Hepatocyte (in vitro differentiated cells): ENCODE measurements around the gene OR2J2. TPM values are rescaled to one million over a fixed set of nuclear protein-coding genes. Genes with fewer than 3 reads are reported as not detected.
"Not testable (repeated sequence)": the region's sequence is repeated elsewhere in the genome, so short reads cannot be mapped to it uniquely, and the experiment has no call there.

ENCODE experiments used
- DNase-seq: peaks from one replicate; pipeline ENCODE4 v3.0.0-alpha.2; 2016; ENCODE audit warnings: low spot score
- H2AFZ ChIP-seq: fragments of 200-600 bp; sonication (generic); 2 replicates; pipeline ENCODE4 v1.6.0; 2016; ENCODE audit warnings: antibody characterized with exemption, mild to moderate bottlenecking
- H3K27ac ChIP-seq: fragments of 200-600 bp; sonication (generic); 2 replicates; pipeline ENCODE4 v1.5.1; 2016; ENCODE audit warnings: mild to moderate bottlenecking
- H3K27me3 ChIP-seq: fragments of 200-600 bp; sonication (generic); 2 replicates; pipeline ENCODE4 v1.6.1; 2016
- H3K36me3 ChIP-seq: fragments of 200-600 bp; sonication (generic); replicated peaks from 2 replicates; pipeline ENCODE4 v1.5.1; 2016; ENCODE audit warnings: low read depth; ENCODE audit not compliant: insufficient read depth
- H3K4me1 ChIP-seq: fragments of 200-600 bp; sonication (generic); 2 replicates; pipeline ENCODE4 v1.5.1; 2016; ENCODE audit warnings: mild to moderate bottlenecking, moderate library complexity; ENCODE audit not compliant: insufficient read depth
- H3K4me2 ChIP-seq: fragments of 200-600 bp; sonication (generic); 2 replicates; pipeline ENCODE4 v1.6.0; 2016
- H3K4me3 ChIP-seq: fragments of 200-600 bp; sonication (generic); 2 replicates; pipeline ENCODE4 v1.5.1; 2016; ENCODE audit warnings: mild to moderate bottlenecking
- H3K79me2 ChIP-seq: fragments of 200-600 bp; sonication (generic); 2 replicates; pipeline ENCODE4 v1.6.0; 2017; ENCODE audit warnings: mild to moderate bottlenecking
- H3K9me2 ChIP-seq: fragments of 200-600 bp; sonication (generic); replicated peaks from 2 replicates; pipeline ENCODE4 v1.6.0; 2017; ENCODE audit warnings: mild to moderate bottlenecking; ENCODE audit not compliant: insufficient read depth
- H3K9me3 ChIP-seq: fragments of 200-600 bp; sonication (generic); 2 replicates; pipeline ENCODE4 v1.5.1; 2016; ENCODE audit warnings: low read depth, mild to moderate bottlenecking
- H4K20me1 ChIP-seq: fragments of 200-600 bp; sonication (generic); 2 replicates; pipeline ENCODE4 v1.6.0; 2016; ENCODE audit warnings: mild to moderate bottlenecking; ENCODE audit not compliant: insufficient read depth, poor library complexity, severe bottlenecking
- EZH2 ChIP-seq: fragments of 200-600 bp; sonication (generic); IDR thresholded peaks from 2 replicates; pipeline ENCODE4 v1.6.1; 2016; ENCODE audit warnings: antibody characterized with exemption, mild to moderate bottlenecking, borderline replicate concordance
- EZH2phosphoT487 ChIP-seq: fragments of 200-600 bp; sonication (generic); IDR thresholded peaks from one replicate; pipeline ENCODE4 v1.6.1; 2018; ENCODE audit warnings: antibody characterized with exemption, mild to moderate bottlenecking, low read depth, moderate library complexity; ENCODE audit not compliant: unreplicated experiment, severe bottlenecking
- WGBS: methylation state at CpG from one replicate; pipeline ENCODE4 v1.1.6; 2016; ENCODE audit warnings: low lambda C conversion rate; ENCODE audit errors: missing lambda C conversion rate; 5-methylcytosine and 5-hydroxymethylcytosine counted together
- polyA plus RNA-seq: library from polyadenylated mRNA; unstranded; fragments of >200 nt; fragmentation: Nextera tagmentation; extraction: Ambion mirVana; gene quantifications from 2 replicates; pipeline ENCODE4 v1.2.1, GENCODE V29; 2016
- total RNA-seq: library from RNA; depleted of rRNA; stranded (reverse); fragments of >200 nt; gene quantifications from 2 replicates; pipeline ENCODE4 v1.2.3, GENCODE V29; 2014
- TF ChIP-seq, protein P1 (sequence below): fragments of 200-600 bp; sonication (generic); IDR thresholded peaks from 2 replicates; pipeline ENCODE4 v1.5.1; 2016; ENCODE audit warnings: antibody characterized with exemption, mild to moderate bottlenecking; ENCODE audit not compliant: poor library complexity

OR2J2 gene
- total RNA-seq, result not detected in 2 replicates
- not detected in 2 replicates for polyA plus RNA-seq

DNA sequence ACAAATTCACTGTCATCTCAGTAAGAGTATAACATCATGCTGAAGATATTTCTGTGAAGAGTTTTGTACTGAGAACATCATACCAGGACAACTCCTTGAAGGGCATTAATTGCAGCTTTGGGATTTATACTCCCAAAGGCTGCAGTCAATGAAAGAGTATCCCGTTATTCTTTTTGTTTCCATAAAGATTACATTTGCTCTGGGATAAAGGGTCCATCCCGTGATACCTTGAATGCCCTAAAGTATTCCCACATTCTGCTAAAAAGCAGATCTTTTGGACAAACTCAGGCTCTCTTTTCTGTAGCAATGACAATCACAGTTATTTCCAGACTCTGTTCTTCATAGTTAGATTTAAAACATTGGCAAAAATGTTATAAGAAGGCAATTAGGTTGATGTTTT, at the start of gene OR2J2:
TSS of gene OR2J2 (plus strand) at position 301 of the 400 bp plus-strand sequence. CDS start 2,729 bp downstream, outside the sequence.
- DNase-seq, H3K4me2 ChIP-seq, H3K27me3 ChIP-seq, H3K36me3 ChIP-seq, H3K9me3 ChIP-seq, H2AFZ ChIP-seq, H3K4me1 ChIP-seq, H3K9me2 ChIP-seq, H3K79me2 ChIP-seq, H3K4me3 ChIP-seq, H3K27ac ChIP-seq, H4K20me1 ChIP-seq: not testable (repeated sequence)
- 77% methylated on average over 2 of the region's 2 CpGs for WGBS

DNA sequence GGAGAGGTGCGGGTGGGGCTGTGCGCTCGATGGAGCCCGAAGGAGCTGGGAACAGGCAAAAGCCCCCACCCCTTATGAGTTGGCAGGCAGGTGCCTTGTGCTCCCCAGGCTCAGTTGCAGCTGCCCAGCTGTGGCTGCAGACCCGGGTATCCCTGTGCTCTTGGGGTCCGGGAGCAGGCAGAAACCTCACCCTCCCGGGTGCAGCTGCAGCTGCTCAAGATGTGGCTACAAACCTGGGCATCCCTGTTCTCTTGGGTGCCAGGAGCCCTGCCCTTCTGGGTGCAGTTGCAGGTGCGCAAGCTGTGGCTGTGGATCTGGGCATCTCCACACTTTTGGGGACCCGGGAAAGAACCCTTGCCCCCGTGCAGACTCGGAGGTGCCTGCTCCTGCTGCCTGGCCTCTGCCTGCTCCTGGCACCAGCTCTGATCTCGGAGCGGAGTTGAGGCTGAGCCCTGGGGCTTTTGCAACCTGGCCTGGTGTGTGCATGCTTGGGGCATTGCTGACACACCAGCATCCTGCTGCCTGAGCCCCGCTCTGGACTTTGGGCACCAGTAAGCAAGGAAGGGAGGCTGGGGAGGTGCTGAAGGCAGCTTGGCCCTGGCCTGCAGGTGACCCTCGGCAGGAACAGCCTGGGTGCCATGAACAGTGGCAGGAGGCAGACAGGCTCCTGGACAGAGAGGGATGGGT, 41.2 kb upstream of the OR2J2 start:
- no peaks in the 10 kb centered on the region for H4K20me1 ChIP-seq
- H3K9me2 ChIP-seq, result no peaks in the 10 kb centered on the region
- TF ChIP-seq EZH2 (no peak), EZH2phosphoT487 (no peak)
- TF ChIP-seq, protein P1, sequence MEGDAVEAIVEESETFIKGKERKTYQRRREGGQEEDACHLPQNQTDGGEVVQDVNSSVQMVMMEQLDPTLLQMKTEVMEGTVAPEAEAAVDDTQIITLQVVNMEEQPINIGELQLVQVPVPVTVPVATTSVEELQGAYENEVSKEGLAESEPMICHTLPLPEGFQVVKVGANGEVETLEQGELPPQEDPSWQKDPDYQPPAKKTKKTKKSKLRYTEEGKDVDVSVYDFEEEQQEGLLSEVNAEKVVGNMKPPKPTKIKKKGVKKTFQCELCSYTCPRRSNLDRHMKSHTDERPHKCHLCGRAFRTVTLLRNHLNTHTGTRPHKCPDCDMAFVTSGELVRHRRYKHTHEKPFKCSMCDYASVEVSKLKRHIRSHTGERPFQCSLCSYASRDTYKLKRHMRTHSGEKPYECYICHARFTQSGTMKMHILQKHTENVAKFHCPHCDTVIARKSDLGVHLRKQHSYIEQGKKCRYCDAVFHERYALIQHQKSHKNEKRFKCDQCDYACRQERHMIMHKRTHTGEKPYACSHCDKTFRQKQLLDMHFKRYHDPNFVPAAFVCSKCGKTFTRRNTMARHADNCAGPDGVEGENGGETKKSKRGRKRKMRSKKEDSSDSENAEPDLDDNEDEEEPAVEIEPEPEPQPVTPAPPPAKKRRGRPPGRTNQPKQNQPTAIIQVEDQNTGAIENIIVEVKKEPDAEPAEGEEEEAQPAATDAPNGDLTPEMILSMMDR, result no peak
- H3K27ac ChIP-seq, result no peak overlapping the region
- H3K4me3 ChIP-seq, result no peak overlapping the region
- H3K27me3 ChIP-seq, result peaks cover 4% of the 10 kb centered on the region
- H3K9me3 ChIP-seq, result no peaks in the 10 kb centered on the region
- no peak overlapping the region for H3K4me2 ChIP-seq
- no peaks in the 10 kb centered on the region for H3K36me3 ChIP-seq
- 78% methylated on average over 15 of the region's 15 CpGs for WGBS
- H3K79me2 ChIP-seq, result no peaks in the 10 kb centered on the region
- no peaks in the 10 kb centered on the region for H3K4me1 ChIP-seq
- DNase-seq, result no peak
- no peak overlapping the region for H2AFZ ChIP-seq

GRCh38 chr6:29130644-29131043, 40.1 kb upstream of the OR2J2 start:
- Histone ChIP-seq H3K9me3 (no peaks in the 10 kb centered on the region), H3K79me2 (no peaks in the 10 kb centered on the region), H3K27ac (no peak overlapping the region), H3K36me3 (no peaks in the 10 kb centered on the region), H3K27me3 (peaks cover 4% of the 10 kb centered on the region), H3K4me3 (no peak overlapping the region), H3K4me1 (no peaks in the 10 kb centered on the region), H4K20me1 (no peaks in the 10 kb centered on the region), H3K4me2 (no peak overlapping the region), H3K9me2 (no peaks in the 10 kb centered on the region), H2AFZ (no peak overlapping the region)
- TF ChIP-seq EZH2phosphoT487 (no peak), EZH2 (no peak)
- TF ChIP-seq, protein P1, result no peak
- WGBS, result 93% methylated on average over 4 of the region's 4 CpGs
- no peak for DNase-seq

DNA sequence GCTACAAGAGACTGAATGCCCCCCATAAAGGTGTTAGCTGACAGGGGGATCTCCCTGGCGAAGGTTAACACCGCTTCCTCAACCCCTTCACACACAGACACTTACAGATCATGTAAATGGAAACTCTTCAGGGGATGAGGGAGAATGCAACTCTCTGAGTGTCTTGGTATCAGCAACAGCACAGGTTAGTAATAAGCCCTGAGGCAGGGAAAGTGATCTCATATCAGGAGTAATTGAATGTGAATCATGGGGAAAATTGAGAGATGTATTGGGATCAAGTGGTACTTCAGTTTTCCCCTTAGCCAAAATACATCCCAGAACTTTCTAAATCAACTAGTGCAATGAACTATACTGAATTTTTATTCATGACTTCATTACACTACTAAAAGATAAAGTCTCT, 39.0 kb upstream of the OR2J2 start:
- H3K36me3 ChIP-seq, result no peaks in the 10 kb centered on the region
- H3K27ac ChIP-seq, result no peak overlapping the region
- H3K4me3 ChIP-seq, result no peak overlapping the region
- WGBS, result 76% methylated on average over 2 of the region's 2 CpGs
- H3K27me3 ChIP-seq, result peaks cover 4% of the 10 kb centered on the region
- no peak overlapping the region for H3K4me2 ChIP-seq
- no peaks in the 10 kb centered on the region for H3K9me3 ChIP-seq
- TF ChIP-seq EZH2 (no peak), EZH2phosphoT487 (no peak)
- TF ChIP-seq, protein P1, result no peak
- H2AFZ ChIP-seq, result no peak overlapping the region
- no peaks in the 10 kb centered on the region for H4K20me1 ChIP-seq
- H3K4me1 ChIP-seq, result no peaks in the 10 kb centered on the region
- no peaks in the 10 kb centered on the region for H3K9me2 ChIP-seq
- H3K79me2 ChIP-seq, result no peaks in the 10 kb centered on the region
- no peak for DNase-seq
